Aorta (tissue), 5 donors: ENCODE measurements around the gene USP2. TPM values are rescaled to one million over a fixed set of nuclear protein-coding genes. Genes with fewer than 3 reads are reported as not detected.

Experiments
- ATAC-seq: fragments of 200-7000 bp; cut with Tn5 transposase; one replicate; pipeline ENCODE4 v1.9.1; 2022; ENCODE audit warnings: moderate library complexity; ENCODE audit not compliant: low FRiP score
- DNase-seq, 2 donors: peaks; one replicate each; pipeline ENCODE4 v3.0.0-alpha.2; 2020
- H3K27ac ChIP-seq, 2 donors: one replicate each; pipeline ENCODE4 v1.5.1; 2013; ENCODE audit warnings: low read length in 2 of 2, mild to moderate bottlenecking in 2 of 2, moderate library complexity in 2 of 2, control low read depth in 1 of 2, inconsistent platforms in 1 of 2, low read depth in 1 of 2
- H3K27me3 ChIP-seq, 2 donors: one replicate each; pipeline ENCODE4 v1.6.1; 2013; ENCODE audit warnings: control low read depth in 1 of 2, low read length in 1 of 2, mild to moderate bottlenecking in 1 of 2, moderate library complexity in 1 of 2; ENCODE audit not compliant: insufficient read depth in 2 of 2, control insufficient read depth in 1 of 2
- H3K36me3 ChIP-seq, 2 donors: one replicate each; pipeline ENCODE4 v1.6.1; 2013; ENCODE audit warnings: control low read depth in 1 of 2, low read length in 1 of 2, mild to moderate bottlenecking in 1 of 2; ENCODE audit not compliant: insufficient read depth in 2 of 2, control insufficient read depth in 1 of 2
- H3K4me1 ChIP-seq, 2 donors: one replicate each; pipeline ENCODE4 v1.6.1; 2013; ENCODE audit warnings: low read length in 2 of 2, control low read depth in 1 of 2, mild to moderate bottlenecking in 1 of 2, moderate library complexity in 1 of 2; ENCODE audit not compliant: insufficient read depth in 2 of 2, control insufficient read depth in 1 of 2
- H3K4me3 ChIP-seq, 2 donors: one replicate each; pipeline ENCODE4 v1.5.1; 2013; ENCODE audit warnings: low read length in 2 of 2, control low read depth in 1 of 2, mild to moderate bottlenecking in 1 of 2
- H3K9me3 ChIP-seq: one replicate; pipeline ENCODE4 v1.6.1; 2013; ENCODE audit warnings: mild to moderate bottlenecking, low read length; ENCODE audit not compliant: control insufficient read depth
- WGBS, 2 donors: extraction: QIAGEN DNeasy Blood & Tissue Kit; methylation state at CpG; one replicate each; pipeline ENCODE4 v1.1.7; 2013; 5-methylcytosine and 5-hydroxymethylcytosine counted together
- intact Hi-C, 2 donors: fragments of 100-400 bp; cut with DNase I; formaldehyde crosslinking; loops; one replicate each; pipeline versions ENCODE4 v1.14.2 to v1.15.0; 2022
- long read RNA-seq, 2 donors: library from polyadenylated mRNA; unstranded; transcript quantifications; one replicate each; pipeline ENCODE4 v2.0.0, GENCODE V29; 2020 to 2021
- polyA plus RNA-seq, 2 donors: library from polyadenylated mRNA; stranded (reverse); fragments of 200-250 nt; gene quantifications; one replicate each; pipeline ENCODE4 v1.2.3, GENCODE V29; 2013
- total RNA-seq, 2 donors: library from RNA; stranded (reverse); fragmentation: NEBNext Ultra II Directional; extraction: Animal tissue kit (Norgen Biotek cat#: 25700); gene quantifications; one replicate each; pipeline ENCODE4 v1.2.1, GENCODE V29; 2021
- donor health status: healthy with polysubstance abuse.
- donor health status: Bipolar disorder and iron deficiency.
- donor health status: DM: no; HTN: no; CAD: no.
- donor health status: DM: no; HTN: no; CAD: no.
- donor health status: DM: yes; HTN: yes; CAD: no.

Gene USP2
- total RNA-seq (1 to 10 TPM; 1.6 to 3.0 TPM), polyA plus RNA-seq (1 to 10 TPM in 1 of 2 donors, under 1 TPM in 1; 0.18 to 2.3 TPM)
- long read RNA-seq, donor 1, partial matches to known transcripts = 1 of 7 reads
- long read RNA-seq, donor 1, other reads (novel, unspliced or antisense) = 6 of 7 reads
- long read RNA-seq, donor 2, partial matches to known transcripts = 0 of 2 reads
- long read RNA-seq, donor 2, other reads (novel, unspliced or antisense) = 2 of 2 reads

GRCh38 chr11:119381181-119381988 is at the start of gene USP2:
TSS of gene USP2 (minus strand) at chr11:119381690. CDS start at chr11:119373480, 8,210 bp downstream.
- no peaks in the 10 kb centered on the region for H3K27me3 ChIP-seq
- H3K4me3 ChIP-seq = no peak within 1 kb of the TSS
- H3K4me1 ChIP-seq = no peaks in the 10 kb centered on the region
- H3K27ac ChIP-seq = no peak within 1 kb of the TSS
- 0 to 1% methylated on average over 45 to 54 of the region's 54 CpGs for WGBS, 2 donors
- intact Hi-C loops = loop anchor here (5.0 to 10.0 kb wide), 2 partner anchors 91 to 93 kb away; no protein-coding TSS in a partner anchor
- DNase-seq = peak; percentile 97 to 99
- H3K9me3 ChIP-seq = no peaks in the 10 kb centered on the region
- peak; percentile 99 for ATAC-seq
- H3K36me3 ChIP-seq = no peaks in the 10 kb centered on the region

DNA sequence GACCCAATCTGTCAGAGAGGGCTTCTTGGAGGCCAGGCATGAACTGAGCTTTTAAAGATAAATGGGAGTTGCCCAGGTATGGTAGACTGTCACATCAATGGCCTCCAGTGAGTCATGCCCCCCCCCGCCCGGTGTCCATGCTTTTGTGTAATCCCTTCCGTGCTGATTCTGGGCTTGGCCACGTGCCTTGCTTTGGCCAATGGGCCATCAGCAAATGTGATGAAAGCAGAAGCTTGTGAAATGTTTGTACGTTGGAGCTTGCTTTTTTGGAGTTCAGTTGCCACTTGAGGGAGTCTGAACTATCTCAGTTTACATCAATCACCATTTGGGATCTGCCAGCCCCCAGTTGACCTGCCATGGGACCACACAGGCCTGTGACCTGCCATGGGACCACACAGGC is 45.8 kb upstream of the USP2 start:
- Histone ChIP-seq H3K27me3 (no peaks in the 10 kb centered on the region), H3K9me3 (no peaks in the 10 kb centered on the region), H3K27ac (no peak overlapping the region), H3K4me3 (no peak overlapping the region), H3K4me1 (no peaks in the 10 kb centered on the region), H3K36me3 (no peaks in the 10 kb centered on the region)
- intact Hi-C loops = no loop called here
- no peak for DNase-seq
- 78 to 88% methylated on average over 5 of the region's 5 CpGs for WGBS, 2 donors
- ATAC-seq = no peak

DNA sequence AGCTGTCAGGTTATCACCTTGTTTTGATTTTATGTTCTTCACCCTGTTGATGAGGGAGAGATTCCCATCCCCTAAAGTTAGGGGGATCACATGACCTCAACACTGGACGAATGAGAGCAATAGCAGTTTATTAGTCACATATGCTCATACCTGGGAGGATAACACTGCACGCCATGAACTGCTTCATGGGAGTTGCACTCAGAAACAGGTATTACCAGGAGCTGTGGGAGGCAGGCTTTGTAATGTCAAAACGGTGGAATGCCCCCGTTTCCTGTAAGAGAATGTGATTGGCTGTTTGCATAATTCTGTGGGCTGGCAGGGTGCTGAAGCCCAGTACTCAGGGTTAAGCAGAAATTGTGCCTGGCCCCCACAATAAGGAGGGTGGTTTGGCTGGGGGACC is 44.7 kb upstream of the USP2 start:
- Histone ChIP-seq H3K27me3 (no peaks in the 10 kb centered on the region), H3K4me3 (no peak overlapping the region), H3K27ac (no peak overlapping the region), H3K36me3 (no peaks in the 10 kb centered on the region), H3K4me1 (no peaks in the 10 kb centered on the region), H3K9me3 (no peaks in the 10 kb centered on the region)
- ATAC-seq (no peak), DNase-seq (no peak)
- 60 to 63% methylated on average over 4 of the region's 4 CpGs for WGBS, 2 donors
- intact Hi-C loops = no loop called here

DNA sequence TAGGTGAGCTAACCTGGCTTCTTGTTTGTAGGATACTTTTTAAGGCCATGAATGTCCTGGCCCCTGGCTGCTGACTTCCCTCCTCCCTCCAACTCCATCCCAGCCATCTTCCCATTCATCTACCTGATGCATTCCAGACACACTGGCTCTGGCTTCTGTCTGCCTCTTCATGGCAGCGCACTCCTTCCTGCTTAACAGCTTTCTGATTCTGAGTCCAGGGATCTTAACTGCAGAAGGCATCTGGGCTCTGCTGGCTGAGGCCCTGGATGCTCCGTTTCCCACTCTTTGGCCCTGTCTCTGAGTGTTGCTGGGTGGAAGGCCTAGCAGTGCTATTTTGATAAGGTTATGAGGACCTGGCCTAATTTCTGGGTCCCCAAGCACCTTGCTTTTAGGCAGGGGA is 43.3 kb upstream of the USP2 start:
- no peaks in the 10 kb centered on the region for H3K27me3 ChIP-seq
- H3K9me3 ChIP-seq = no peaks in the 10 kb centered on the region
- H3K4me1 ChIP-seq = no peaks in the 10 kb centered on the region
- no peak overlapping the region for H3K4me3 ChIP-seq
- intact Hi-C loops = no loop called here
- H3K27ac ChIP-seq = no peak overlapping the region
- no peak for DNase-seq
- no peak for ATAC-seq
- WGBS, 2 donors = 85 to 88% methylated on average over 2 of the region's 2 CpGs
- no peaks in the 10 kb centered on the region for H3K36me3 ChIP-seq

- DNase-seq (no peak), ATAC-seq (no peak)
- Histone ChIP-seq H3K36me3 (no peaks in the 10 kb centered on the region), H3K4me3 (no peak overlapping the region), H3K4me1 (no peaks in the 10 kb centered on the region), H3K27me3 (no peaks in the 10 kb centered on the region), H3K9me3 (no peaks in the 10 kb centered on the region), H3K27ac (no peak overlapping the region)
- intact Hi-C loops = no loop called here
- 78 to 91% methylated on average over 3 of the region's 3 CpGs for WGBS, 2 donors
Observed at GRCh38 chr11:119424276-119424675, 42.8 kb upstream of the USP2 start.

GRCh38 chr11:119423509-119424254 is 42.2 kb upstream of the USP2 start:
- ATAC-seq (no peak), DNase-seq (no peak)
- intact Hi-C loops = no loop called here
- Histone ChIP-seq H3K9me3 (no peaks in the 10 kb centered on the region), H3K4me1 (no peaks in the 10 kb centered on the region), H3K27me3 (no peaks in the 10 kb centered on the region), H3K36me3 (no peaks in the 10 kb centered on the region), H3K4me3 (no peak overlapping the region), H3K27ac (no peak overlapping the region)
- 69 to 71% methylated on average over 14 of the region's 14 CpGs for WGBS, 2 donors

DNA sequence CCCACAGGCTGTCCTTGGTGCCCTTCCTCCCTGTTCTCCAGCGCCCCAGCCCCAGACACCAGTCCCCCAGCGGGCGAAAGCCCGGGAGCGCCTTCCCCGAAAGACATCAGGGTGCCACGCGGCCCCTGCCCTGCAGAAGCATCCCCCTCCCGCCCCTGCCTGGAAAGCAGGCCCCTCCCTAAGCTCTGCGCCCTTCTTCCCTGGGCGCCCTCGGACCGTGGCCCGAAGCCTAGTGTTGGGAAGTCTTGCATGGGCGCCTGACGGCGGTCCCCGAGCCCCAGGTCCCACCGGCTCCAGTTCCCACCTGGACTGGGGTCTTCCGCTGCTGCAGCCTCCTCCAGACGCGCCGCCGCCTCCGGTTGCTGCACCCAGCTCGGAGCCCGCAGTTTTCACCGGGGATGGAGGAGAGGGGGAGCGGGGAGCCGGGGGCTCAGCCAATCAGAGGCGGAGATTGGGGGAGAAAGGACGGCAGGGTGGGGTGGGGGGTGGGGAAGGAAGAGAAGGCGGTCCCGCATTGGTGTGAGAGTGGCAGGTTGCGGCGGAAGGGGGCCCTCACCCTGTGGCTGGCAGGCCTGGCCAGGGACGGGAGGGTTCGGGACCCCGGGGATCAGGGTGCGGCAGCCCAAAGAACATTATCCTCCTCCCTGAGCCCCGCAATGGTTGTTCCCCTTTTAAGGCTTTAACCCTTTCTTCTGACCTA is 41.5 kb upstream of the USP2 start, which contains the start of gene THY1:
TSS of gene THY1 (minus strand) at position 364 of the 700 bp plus-strand sequence. CDS start 2,267 bp downstream, outside the sequence.
- H3K27me3 ChIP-seq = no peaks in the 10 kb centered on the region
- no peak within 1 kb of the TSS for H3K27ac ChIP-seq
- DNase-seq = peak in 1 of 2 donors; percentile 45
- intact Hi-C loops = no loop called here
- ATAC-seq = peak; percentile 34
- 3 to 5% methylated on average over 39 to 41 of the region's 41 CpGs for WGBS, 2 donors
- H3K36me3 ChIP-seq = no peaks in the 10 kb centered on the region
- peak within 1 kb of the TSS in 1 of 2 donors; percentile 10 for H3K4me3 ChIP-seq
- H3K9me3 ChIP-seq = no peaks in the 10 kb centered on the region
- no peaks in the 10 kb centered on the region for H3K4me1 ChIP-seq
